GM18520 (cell line): Measurements from ENCODE around the gene BMPR1B.

Source experiments
- ATAC-seq: cut with Tn5 transposase; IDR thresholded peaks from one replicate; pipeline ENCODE4 v1.9.1; 2021; ENCODE audit not compliant: unreplicated experiment

Gene BMPR1B

GRCh38 chr4:94947681-94948108, 189.9 kb downstream of the BMPR1B start:
- ATAC-seq: no peak

GRCh38 chr4:94954251-94954650, 196.5 kb downstream of the BMPR1B start:
- no peak for ATAC-seq

GRCh38 chr4:94957030-94957429, 199.3 kb downstream of the BMPR1B start:
- ATAC-seq: no peak

DNA sequence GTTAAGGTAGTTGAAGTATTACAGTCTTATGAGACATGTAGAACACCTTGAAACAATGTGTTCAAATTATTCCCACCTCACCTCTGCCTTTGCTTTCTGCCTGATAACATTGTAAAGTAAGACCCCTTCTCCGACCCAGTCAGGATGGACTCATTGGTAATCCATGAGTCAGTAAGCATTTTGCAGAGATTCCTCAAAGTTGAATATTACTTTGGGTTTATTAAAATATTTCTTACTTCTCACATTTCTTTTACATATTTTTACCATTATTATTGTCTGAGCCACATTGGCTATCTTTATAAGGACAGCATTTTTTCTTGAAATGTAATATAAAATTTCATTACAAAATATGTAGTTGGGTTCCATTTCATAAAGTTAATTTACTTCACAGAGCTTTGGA, 201.6 kb downstream of the BMPR1B start:
- ATAC-seq: no peak

DNA sequence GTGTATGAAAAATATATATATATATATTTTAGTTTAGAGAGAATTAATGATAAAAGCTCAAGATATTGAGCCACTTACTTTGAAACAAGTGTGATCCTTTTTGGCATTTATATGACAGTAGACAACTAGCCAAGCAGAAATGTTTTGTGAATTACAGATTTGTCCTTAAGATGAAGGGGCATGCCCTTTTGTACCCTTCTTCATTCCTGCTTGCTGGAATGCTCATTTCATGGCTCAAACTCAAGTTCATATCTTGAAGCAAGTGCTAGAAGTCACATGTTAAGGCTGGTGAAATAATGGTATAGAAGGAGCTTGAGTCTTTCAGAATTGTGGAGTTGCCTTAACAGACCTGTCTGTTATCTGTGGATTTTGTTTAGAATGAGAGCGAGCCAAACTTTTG, 203.0 kb downstream of the BMPR1B start:
- ATAC-seq: no peak

DNA sequence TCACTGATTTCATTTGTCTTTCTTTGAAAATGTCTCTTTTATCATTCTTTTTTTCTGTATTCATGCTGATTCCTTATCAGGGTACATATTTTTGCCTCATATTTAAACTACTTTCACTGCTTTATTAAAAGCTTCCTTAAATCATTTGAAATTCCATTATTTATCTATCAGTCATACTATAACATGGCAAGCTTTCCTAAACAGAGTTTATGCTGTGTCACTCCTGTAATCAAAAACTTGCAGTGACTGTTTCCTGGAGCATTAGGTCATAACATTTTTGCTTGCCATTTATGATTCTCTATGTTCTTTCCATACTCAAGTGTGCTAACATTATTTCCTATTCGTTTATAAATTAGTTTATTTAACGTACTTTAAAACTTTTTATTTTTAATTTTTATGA, 203.7 kb downstream of the BMPR1B start:
- no peak for ATAC-seq

- no peak for ATAC-seq
Observed at GRCh38 chr4:94962484-94962883, 204.7 kb downstream of the BMPR1B start.

DNA sequence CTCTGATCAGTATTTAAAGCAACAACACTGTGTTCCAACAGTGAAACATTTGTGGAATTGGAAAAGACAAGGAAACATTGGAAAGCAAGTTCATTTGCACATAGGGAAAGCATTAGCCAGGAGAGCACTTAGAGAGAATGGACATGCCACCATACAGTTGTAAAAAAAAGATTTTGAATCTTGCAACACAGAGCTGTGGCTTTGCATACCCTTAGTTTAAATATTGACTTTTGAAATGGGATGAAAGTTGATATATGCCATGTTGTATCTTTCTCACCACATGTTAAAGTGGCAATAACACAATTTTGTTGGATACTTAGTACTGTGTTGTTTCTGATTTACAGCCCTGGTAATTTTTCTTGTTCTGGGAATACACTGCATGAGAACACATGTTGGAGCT, 208.1 kb downstream of the BMPR1B start:
- no peak for ATAC-seq

DNA sequence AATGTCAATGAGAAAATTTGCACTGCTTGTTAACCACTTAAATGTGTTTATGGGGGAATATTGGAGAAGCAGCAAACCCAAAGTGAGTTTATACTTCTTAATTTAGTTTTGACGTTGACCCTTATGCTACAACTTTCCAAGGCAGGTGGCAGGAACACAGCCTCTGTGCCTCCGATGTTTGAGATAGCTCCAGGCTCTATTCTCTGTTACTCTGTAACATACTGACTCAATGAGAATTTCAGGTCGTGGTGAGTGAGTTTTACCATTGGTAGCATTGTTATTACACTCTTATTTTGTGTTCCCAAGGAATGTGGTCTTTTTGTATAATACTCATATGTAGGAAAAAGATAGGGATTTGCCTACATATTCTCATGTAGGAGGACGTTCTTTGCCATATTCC, 210.7 kb downstream of the BMPR1B start:
- ATAC-seq: no peak

- ATAC-seq: no peak
Observed at GRCh38 chr4:94970650-94971049, 212.9 kb downstream of the BMPR1B start.

GRCh38 chr4:94974773-94975172, 217.0 kb downstream of the BMPR1B start:
- ATAC-seq: no peak

GRCh38 chr4:94976371-94977011, 218.7 kb downstream of the BMPR1B start:
- ATAC-seq: no peak

DNA sequence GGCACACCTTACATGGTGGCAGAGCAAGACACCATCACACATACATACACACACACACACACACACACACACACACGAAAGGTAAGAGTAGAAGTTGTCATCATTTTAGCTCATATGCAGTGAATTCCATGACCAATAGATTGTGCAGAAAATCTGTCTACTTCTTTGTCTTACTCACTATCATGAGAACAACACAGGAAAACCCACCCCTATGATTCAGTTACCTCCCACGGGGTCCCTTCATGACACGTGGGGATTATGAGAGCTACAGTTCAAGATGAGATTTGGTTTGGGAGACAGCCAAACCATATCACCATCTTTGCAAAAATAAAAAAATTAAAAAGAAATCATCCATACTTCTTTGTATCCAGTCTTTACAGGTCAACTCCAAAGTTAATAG, 221.1 kb downstream of the BMPR1B start:
- ATAC-seq: no peak

GRCh38 chr4:94979621-94980020, 221.9 kb downstream of the BMPR1B start:
- no peak for ATAC-seq

DNA sequence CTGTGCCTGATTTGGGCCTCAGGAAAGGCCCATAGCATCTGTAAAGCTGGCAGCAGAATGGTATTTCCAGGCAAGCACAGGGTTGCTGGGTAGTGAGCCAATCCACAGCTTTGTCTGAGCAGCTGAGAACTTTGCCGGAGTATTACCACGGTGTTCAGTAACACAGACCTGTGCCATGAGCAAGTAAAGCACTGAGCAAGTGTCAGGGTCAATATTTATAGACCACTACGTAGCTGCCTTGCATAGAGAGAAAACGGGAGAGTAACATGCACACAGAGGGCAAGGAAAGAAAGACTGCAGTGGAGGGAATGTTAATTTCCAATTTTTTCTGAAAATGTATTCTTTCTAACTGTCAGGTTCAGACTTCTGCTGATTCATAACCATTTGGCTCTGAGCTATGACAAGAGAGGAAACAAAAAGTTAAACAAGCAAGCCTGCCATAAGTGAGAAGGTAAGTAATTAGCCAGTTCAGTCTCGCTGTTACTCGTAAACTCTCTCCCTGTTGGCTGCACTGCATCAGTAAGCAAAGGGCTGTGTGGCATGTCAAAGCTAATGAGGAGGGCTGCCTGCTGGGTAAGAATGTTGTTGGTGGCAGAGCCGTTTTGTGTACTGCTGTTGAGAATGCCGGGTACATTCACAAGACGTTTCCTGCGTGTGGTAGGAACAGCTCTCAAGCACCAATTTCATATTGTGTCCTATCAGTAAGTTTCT, 238.1 kb downstream of the BMPR1B start:
- no peak for ATAC-seq

DNA sequence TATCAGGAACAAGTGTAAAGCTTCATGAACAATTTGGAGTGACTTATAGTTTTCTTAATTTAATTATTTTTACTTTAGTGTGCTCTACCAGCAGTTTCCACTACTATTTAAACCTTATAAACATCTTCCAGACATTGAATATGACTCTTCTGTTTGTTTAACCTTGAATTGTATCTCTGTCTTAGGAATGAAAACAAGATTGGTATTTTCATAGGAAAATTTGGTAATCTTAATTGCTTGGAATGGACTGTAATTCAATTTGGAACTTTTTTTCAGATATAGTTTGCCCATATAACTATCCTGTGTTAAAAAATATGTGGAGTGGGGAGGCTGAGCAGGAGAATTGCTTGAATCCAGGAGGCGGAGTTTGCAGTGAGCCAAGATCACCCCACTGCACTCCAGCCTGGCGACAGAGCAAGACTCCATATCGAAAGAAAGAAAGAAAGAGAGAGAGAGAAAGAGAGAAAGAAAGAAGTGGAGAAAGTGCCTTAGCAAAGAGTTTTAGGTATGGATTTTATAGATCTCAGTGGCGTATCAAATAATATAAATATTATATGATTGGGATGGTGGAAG, 242.4 kb downstream of the BMPR1B start:
- no peak for ATAC-seq

GRCh38 chr4:95004912-95005311, 247.2 kb downstream of the BMPR1B start:
- no peak for ATAC-seq

- ATAC-seq: no peak
Observed at GRCh38 chr4:95007998-95008397, 250.2 kb downstream of the BMPR1B start.

DNA sequence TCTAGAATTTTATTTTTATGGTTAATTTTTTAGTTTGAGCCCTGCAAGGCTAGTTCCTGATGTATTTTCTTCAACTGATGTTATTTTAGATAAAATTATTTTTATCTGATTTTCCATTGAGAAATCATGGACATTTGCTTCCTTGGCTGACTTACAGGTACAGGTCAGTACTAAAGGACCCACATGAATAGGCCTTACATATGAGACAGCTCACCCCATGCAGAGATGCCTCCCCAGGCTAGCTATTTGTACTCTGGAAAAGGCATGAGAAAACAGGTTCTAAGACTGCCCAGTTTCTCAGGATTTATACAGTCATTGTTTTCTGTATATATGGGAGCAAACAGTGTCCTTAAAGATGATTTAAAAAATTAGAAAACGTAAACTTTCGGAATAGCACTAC, 255.5 kb downstream of the BMPR1B start:
- ATAC-seq: no peak

GRCh38 chr4:95014068-95014467, 256.3 kb downstream of the BMPR1B start:
- ATAC-seq: no peak

- no peak for ATAC-seq
Observed at GRCh38 chr4:95017305-95018064, 259.7 kb downstream of the BMPR1B start.

DNA sequence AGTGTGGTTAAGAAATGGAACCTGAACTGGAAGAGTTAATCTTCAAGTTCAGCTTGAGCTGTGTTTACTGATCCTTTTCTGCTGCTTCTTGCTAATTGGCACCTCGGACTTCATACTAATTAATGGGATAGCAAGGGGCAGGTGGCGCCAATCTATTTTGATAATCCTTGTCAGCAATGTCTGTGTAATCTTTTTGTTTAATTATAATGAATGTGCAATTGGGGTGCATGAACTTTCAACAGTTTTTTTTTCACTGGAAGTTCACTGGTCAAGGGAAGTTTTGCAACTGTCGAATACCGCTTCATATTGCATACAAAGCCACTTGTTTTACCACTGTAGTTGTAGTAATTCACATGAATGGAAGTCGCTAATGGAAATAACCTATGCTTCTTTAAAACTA, 261.0 kb downstream of the BMPR1B start:
- ATAC-seq: no peak
